Measurements from ENCODE around the gene ENPP6. TPM values are rescaled to one million over a fixed set of nuclear protein-coding genes. Genes with fewer than 3 reads are reported as not detected.

The ENPP6 gene
- total RNA-seq, 1 donor, result not detected

DNA sequence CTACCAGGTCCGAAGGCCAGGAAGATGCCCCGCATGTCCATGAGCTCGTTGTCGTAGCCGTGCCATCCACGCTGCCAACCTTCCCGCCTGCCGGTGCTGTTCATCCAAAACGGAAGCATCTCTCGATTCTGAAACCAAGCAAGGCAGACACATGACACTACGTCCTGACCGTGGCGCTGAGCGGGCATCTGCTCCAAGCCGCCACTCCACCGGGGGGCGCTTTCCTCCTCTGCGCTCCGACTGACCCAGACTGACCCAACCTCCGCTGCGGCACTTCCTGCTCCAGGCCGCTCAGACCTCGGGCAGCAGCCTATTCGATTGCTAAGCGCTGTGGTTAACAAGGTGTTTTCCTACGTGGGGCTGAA, 120.5 kb downstream of the ENPP6 start:
- peak overlapping the region; percentile 56 for H3K4me2 ChIP-seq (ENCODE audit: insufficient read depth, low read length)

DNA sequence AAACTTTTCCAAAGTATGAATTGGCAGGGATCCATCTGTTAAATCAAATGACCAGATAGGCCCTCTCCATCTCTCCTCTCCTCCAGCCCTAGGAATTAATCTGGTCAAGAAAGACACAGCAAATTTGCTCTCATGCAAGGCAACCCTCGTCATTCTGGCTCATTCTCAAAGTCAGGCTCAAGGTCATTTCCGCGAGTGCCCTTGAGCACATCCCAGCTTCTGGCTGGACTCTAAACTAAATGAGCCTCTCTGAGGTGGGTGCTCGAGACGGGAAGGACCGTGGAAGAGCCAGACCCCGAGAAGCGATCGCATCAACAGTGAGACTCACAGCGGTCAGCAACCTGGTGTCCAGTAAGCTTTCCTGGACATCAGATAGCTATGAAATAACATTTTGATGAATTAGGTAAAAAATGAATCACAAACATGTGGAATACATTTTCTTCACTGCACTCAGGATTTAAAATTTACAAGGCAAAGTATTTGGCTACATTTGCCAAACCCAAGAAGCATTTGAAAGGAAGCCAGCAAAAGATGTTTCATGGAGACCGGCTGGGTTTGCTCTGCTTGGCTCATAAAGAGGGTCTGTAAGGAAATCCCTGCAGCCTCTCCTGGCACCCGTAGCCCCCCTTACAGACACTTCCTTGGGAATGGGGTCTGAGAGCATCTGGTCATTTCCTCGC, 121.0 kb downstream of the ENPP6 start:
- H3K79me2 ChIP-seq (ENCODE audit: insufficient read depth, low read length), result no peaks in the 10 kb centered on the region
- H2AFZ ChIP-seq (ENCODE audit: low read length), result peak overlapping the region; percentile 73
- H3K27ac ChIP-seq (ENCODE audit: low read depth, low read length), result no peak overlapping the region
- DNase-seq (ENCODE audit: insufficient read length, low spot score, missing footprints), result peak; percentile 74
- peak overlapping the region; percentile 56 for H3K4me2 ChIP-seq (ENCODE audit: insufficient read depth, low read length)
- no peaks in the 10 kb centered on the region for H3K4me1 ChIP-seq (ENCODE audit: insufficient read depth, low read length)
- TF ChIP-seq CTCF (IDR thresholded peaks at IDR 0.05; ENCODE audit: extremely low read depth, low read depth, low read length), result no peak
- H3K27me3 ChIP-seq (ENCODE audit: insufficient read depth, low read length), result no peaks in the 10 kb centered on the region
- H3K36me3 ChIP-seq (ENCODE audit: insufficient read depth, low read length), result no peaks in the 10 kb centered on the region
- H3K9me3 ChIP-seq (ENCODE audit: low read depth, low read length), result no peaks in the 10 kb centered on the region
- H3K4me3 ChIP-seq (ENCODE audit: insufficient read depth, low read length), result peak overlapping the region; percentile 27
- H4K20me1 ChIP-seq (ENCODE audit: insufficient read depth, low read length), result no peaks in the 10 kb centered on the region

More for the DNA sequence above, 120.5 kb downstream of the ENPP6 start:
- Histone ChIP-seq H3K36me3 (ENCODE audit: insufficient read depth, low read length) (no peaks in the 10 kb centered on the region), H2AFZ (ENCODE audit: low read length) (peak overlapping the region; percentile 73), H3K4me1 (ENCODE audit: insufficient read depth, low read length) (no peaks in the 10 kb centered on the region), H3K27ac (ENCODE audit: low read depth, low read length) (no peak overlapping the region), H3K9me3 (ENCODE audit: low read depth, low read length) (no peaks in the 10 kb centered on the region), H4K20me1 (ENCODE audit: insufficient read depth, low read length) (no peaks in the 10 kb centered on the region), H3K4me3 (ENCODE audit: insufficient read depth, low read length) (peak overlapping the region; percentile 27), H3K27me3 (ENCODE audit: insufficient read depth, low read length) (no peaks in the 10 kb centered on the region), H3K79me2 (ENCODE audit: insufficient read depth, low read length) (no peaks in the 10 kb centered on the region)
- DNase-seq (ENCODE audit: insufficient read length, low spot score, missing footprints), result no peak
- no peak for TF ChIP-seq CTCF (IDR thresholded peaks at IDR 0.05; ENCODE audit: extremely low read depth, low read depth, low read length)

- no peaks in the 10 kb centered on the region for H3K27me3 ChIP-seq (ENCODE audit: insufficient read depth, low read length)
- H3K27ac ChIP-seq (ENCODE audit: low read depth, low read length), result no peak overlapping the region
- H4K20me1 ChIP-seq (ENCODE audit: insufficient read depth, low read length), result no peaks in the 10 kb centered on the region
- H3K4me3 ChIP-seq (ENCODE audit: insufficient read depth, low read length), result no peak overlapping the region
- H3K4me1 ChIP-seq (ENCODE audit: insufficient read depth, low read length), result no peaks in the 10 kb centered on the region
- no peaks in the 10 kb centered on the region for H3K36me3 ChIP-seq (ENCODE audit: insufficient read depth, low read length)
- no peak for TF ChIP-seq CTCF (IDR thresholded peaks at IDR 0.05; ENCODE audit: extremely low read depth, low read depth, low read length)
- DNase-seq (ENCODE audit: insufficient read length, low spot score, missing footprints), result no peak
- H2AFZ ChIP-seq (ENCODE audit: low read length), result no peak overlapping the region
- H3K79me2 ChIP-seq (ENCODE audit: insufficient read depth, low read length), result no peaks in the 10 kb centered on the region
- H3K9me3 ChIP-seq (ENCODE audit: low read depth, low read length), result no peaks in the 10 kb centered on the region
- no peak overlapping the region for H3K4me2 ChIP-seq (ENCODE audit: insufficient read depth, low read length)
These were observed 123.0 kb downstream of the ENPP6 start for GRCh38 chr4:184094532-184095159.

DNA sequence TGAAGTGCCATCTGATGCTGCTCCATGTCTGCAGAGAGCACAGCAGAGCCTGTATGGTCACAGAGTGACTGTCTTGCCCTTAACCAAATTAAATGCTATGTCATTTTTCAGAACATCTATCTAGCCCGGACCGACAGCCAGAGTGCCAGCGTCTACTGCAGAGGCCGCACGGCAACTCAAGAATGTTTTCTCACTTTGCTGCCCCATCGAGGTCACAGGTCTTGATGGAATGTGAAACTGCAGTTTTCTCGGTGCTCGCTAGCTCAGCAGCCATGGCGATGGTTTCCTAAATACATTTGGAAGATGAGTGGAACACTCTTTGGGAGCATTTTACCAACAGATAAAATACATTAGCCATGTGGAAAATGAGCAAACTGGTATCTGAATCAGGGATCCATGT, 125.7 kb downstream of the ENPP6 start:
- Histone ChIP-seq H3K9me3 (ENCODE audit: low read depth, low read length) (no peaks in the 10 kb centered on the region), H3K36me3 (ENCODE audit: insufficient read depth, low read length) (no peaks in the 10 kb centered on the region), H3K79me2 (ENCODE audit: insufficient read depth, low read length) (no peaks in the 10 kb centered on the region), H4K20me1 (ENCODE audit: insufficient read depth, low read length) (no peaks in the 10 kb centered on the region), H3K4me3 (ENCODE audit: insufficient read depth, low read length) (no peak overlapping the region), H3K4me2 (ENCODE audit: insufficient read depth, low read length) (no peak overlapping the region), H2AFZ (ENCODE audit: low read length) (no peak overlapping the region), H3K27me3 (ENCODE audit: insufficient read depth, low read length) (no peaks in the 10 kb centered on the region), H3K4me1 (ENCODE audit: insufficient read depth, low read length) (no peaks in the 10 kb centered on the region), H3K27ac (ENCODE audit: low read depth, low read length) (no peak overlapping the region)
- no peak for DNase-seq (ENCODE audit: insufficient read length, low spot score, missing footprints)
- TF ChIP-seq CTCF (IDR thresholded peaks at IDR 0.05; ENCODE audit: extremely low read depth, low read depth, low read length), result no peak

All from osteoblast (primary cell).